ENCODE data around the gene TBC1D8.
"Not testable (repeated sequence)": the region's sequence is repeated elsewhere in the genome, so short reads cannot be mapped to it uniquely, and the experiment has no call there.

TBC1D8 gene

DNA sequence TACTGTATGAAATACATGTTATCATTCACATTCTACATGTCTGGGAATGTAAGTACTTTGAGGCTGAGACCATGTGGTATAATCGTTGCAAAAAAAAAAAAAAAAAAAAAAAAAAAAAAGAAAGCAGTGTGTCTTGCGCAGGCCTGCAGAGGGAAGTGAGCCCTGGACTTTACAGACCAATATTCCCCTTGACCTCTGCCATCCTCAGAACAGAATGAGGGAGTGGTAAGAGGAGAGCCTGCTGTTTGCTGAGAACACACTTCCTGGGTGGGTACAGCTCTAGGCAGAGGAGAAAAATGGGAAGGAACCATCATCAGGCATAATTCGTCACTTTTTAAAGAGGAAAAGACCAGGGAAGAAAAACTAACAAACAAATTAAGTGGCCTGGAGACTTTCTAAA lies 28.8 kb upstream of the TBC1D8 start:
- TF ChIP-seq, protein P1, sequence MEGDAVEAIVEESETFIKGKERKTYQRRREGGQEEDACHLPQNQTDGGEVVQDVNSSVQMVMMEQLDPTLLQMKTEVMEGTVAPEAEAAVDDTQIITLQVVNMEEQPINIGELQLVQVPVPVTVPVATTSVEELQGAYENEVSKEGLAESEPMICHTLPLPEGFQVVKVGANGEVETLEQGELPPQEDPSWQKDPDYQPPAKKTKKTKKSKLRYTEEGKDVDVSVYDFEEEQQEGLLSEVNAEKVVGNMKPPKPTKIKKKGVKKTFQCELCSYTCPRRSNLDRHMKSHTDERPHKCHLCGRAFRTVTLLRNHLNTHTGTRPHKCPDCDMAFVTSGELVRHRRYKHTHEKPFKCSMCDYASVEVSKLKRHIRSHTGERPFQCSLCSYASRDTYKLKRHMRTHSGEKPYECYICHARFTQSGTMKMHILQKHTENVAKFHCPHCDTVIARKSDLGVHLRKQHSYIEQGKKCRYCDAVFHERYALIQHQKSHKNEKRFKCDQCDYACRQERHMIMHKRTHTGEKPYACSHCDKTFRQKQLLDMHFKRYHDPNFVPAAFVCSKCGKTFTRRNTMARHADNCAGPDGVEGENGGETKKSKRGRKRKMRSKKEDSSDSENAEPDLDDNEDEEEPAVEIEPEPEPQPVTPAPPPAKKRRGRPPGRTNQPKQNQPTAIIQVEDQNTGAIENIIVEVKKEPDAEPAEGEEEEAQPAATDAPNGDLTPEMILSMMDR (IDR thresholded peaks at IDR 0.05; ENCODE audit: insufficient read depth, low read depth, low read length, missing control alignments) = no peak
- H3K4me3 ChIP-seq (ENCODE audit: low read length) = no peak overlapping the region
- DNase-seq (ENCODE audit: low read depth) = no peak

DNA sequence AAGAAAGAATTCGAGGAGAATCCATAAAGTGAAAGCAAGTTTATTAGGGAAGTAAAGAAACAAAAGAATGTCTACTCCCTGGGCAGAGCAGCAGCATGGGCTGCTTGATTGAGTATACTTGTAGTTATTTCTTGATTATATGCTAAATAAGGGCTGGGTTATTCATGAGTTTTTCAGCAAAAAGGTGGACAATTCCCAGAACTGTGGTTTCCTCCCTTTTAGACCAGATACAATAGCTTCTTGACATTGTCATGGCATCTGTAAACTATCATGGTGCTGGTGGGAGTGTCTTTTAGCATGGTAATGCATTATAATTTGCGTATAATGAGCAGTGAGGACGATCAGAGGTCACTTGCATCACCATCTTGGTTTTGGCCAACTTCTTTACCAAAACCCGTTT lies 25.6 kb upstream of the TBC1D8 start:
- no peak overlapping the region for H3K4me3 ChIP-seq (ENCODE audit: low read length)

DNA sequence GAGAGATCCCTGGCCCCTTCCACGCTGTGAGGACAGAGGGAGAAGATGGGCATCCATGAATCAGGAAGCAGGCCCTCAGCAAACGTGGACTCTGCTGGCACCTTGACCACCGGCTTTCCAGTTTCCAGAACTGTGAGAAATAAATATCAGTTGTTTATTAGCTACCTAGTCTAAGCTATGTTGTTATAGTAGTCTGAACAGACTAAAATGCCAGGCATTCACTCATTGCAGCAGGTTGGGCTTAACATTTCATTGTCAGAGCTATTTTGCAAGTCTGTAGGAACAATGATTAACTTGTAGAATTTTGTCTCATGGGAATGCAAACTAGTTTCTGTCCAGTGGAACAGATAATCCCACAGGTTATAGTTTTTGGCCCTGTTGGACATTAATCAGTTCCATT lies 24.8 kb upstream of the TBC1D8 start:
- TF ChIP-seq, protein P1 (IDR thresholded peaks at IDR 0.05; ENCODE audit: insufficient read depth, low read depth, low read length, missing control alignments) = no peak
- peak; percentile 48 for DNase-seq (ENCODE audit: low read depth)
- H3K4me3 ChIP-seq (ENCODE audit: low read length) = no peak overlapping the region

More for the DNA sequence above, 25.6 kb upstream of the TBC1D8 start:
- TF ChIP-seq, protein P1 (IDR thresholded peaks at IDR 0.05; ENCODE audit: insufficient read depth, low read depth, low read length, missing control alignments) = no peak
- no peak for DNase-seq (ENCODE audit: low read depth)

DNA sequence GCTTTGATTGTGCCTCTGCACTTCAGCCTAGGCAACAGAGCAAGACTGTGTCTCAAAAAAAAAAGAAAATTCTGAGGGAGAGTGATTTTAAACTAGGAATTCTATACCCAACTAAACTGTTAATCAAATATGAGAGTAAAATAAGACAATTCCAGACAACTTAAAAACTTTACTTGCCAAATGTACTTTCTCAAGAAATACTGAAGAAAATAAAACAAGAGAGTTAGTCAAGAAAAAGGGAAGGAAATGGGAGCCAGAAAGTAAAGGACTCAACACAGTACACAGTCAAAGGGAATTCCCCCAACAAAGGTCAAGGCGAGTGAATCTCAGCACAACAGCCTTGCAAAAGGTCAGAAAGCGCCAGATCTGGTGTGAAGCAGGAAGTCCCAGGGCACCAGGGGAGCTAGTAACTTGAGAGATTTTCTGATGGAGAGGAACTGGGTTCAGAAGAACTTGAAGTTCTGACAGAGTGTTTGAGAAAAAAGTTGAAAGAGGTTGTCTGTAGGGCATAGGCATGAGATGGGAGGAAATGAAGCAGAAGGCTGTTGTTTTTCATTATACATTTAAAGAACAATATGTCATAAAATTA lies 22.6 kb upstream of the TBC1D8 start:
- TF ChIP-seq, protein P1 (IDR thresholded peaks at IDR 0.05; ENCODE audit: insufficient read depth, low read depth, low read length, missing control alignments) = no peak
- DNase-seq (ENCODE audit: low read depth) = no peak
- H3K4me3 ChIP-seq (ENCODE audit: low read length) = no peak overlapping the region

DNA sequence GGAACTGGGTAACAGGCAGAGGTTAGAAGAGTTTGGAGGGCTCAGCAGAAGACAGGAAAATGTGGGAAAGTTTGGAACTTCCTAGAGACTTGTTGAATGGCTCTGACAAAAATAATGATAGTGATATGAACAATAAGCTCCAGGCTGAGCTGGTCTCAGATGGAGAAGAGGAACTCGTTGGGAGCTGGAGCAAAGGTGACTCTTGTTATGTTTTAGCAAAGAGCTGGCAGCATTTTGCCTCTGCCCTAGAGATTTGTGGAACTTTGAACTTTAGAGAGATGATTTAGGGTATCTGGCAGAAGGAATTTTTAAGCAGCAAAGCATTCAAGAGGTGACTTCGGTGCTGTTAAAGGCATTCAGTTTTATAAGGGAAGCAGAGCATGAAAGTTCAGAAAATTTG lies 18.6 kb upstream of the TBC1D8 start:
- DNase-seq (ENCODE audit: low read depth); H3K4me3 ChIP-seq (ENCODE audit: low read length): not testable (repeated sequence)

DNA sequence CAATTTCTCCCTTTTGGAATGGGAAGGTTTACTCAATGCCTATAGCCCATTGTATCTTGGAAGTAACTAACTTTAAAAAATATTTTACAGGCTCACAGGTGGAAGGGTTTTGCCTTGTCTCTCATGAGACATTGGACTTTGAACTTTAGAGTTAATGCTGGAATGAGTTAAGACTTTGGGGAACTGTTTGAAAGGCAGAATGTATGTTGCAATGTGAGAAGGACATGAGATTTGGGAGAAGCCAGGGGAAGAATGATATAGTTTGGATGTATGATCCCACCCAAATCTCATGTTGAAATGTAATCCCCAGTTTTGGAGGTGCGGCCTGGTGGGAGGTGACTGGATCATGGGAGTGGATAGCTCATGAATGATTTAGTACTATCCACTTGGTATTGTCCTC lies 17.5 kb upstream of the TBC1D8 start:
- TF ChIP-seq, protein P1 (IDR thresholded peaks at IDR 0.05; ENCODE audit: insufficient read depth, low read depth, low read length, missing control alignments) = no peak
- H3K4me3 ChIP-seq (ENCODE audit: low read length) = no peak overlapping the region
- no peak for DNase-seq (ENCODE audit: low read depth)

DNA sequence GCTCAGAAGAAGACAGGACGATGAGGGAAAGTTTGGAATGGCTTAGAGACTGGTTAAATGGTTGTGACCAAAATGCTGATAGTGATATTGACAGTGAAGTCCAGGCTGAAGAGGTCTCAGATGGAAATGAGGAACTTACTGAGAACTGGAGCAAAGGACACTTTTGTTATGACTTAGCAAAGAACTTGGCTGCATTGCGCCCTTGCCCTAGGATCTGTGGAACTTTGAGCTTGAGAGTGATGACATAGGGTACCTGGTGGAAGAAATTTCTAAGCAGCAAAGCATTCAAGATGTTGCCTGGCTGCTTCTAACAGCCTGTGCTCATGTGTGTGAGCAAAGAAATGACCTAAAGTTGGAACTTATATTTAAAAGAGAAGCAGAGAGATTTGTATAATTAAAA lies 16.4 kb upstream of the TBC1D8 start:
- H3K4me3 ChIP-seq (ENCODE audit: low read length); DNase-seq (ENCODE audit: low read depth): not testable (repeated sequence)

DNA sequence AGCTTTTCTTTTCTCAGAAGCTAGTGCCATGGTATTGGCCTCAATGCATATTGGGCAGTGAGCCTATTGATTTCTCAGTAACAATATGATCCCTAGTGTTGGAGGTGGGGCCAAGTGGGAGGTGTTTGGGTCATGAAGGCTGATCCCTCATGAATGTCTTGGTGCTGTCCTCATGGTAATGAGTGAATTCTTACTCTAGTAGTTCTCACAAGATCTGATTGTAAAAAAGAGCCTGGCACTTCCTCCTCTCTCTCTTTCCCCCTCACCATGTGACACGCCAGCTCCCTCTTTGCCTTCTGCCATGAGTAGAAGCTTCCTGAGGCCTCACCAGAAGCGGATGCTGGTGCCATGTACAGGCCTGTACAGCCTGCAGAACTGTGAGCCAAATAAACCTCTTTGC lies 12.8 kb upstream of the TBC1D8 start:
- no peak overlapping the region for H3K4me3 ChIP-seq (ENCODE audit: low read length)
- TF ChIP-seq, protein P1 (IDR thresholded peaks at IDR 0.05; ENCODE audit: insufficient read depth, low read depth, low read length, missing control alignments) = no peak
- DNase-seq (ENCODE audit: low read depth) = no peak

Data from epithelial cell of esophagus (primary cell).